GM23338 (cell line): ENCODE measurements around the gene OR2M5. TPM values are rescaled to one million over a fixed set of nuclear protein-coding genes. Genes with fewer than 3 reads are reported as not detected.

Source experiments
- ATAC-seq: fragments of 200-7000 bp; cut with Tn5 transposase; 3 replicates; pipeline ENCODE4 v1.9.1; 2020
- DNase-seq: peaks from one replicate; pipeline ENCODE4 v3.0.0-alpha.2; 2015; ENCODE audit warnings: low spot score
- H2AFZ ChIP-seq: fragments of 200-600 bp; sonication (generic); 2 replicates; pipeline ENCODE4 v1.8.0; 2016; ENCODE audit warnings: antibody characterized with exemption, mild to moderate bottlenecking, moderate library complexity
- H3F3A ChIP-seq: fragments of 200-600 bp; sonication (generic); replicated peaks from 2 replicates; pipeline ENCODE4 v1.8.0; 2017; ENCODE audit warnings: antibody characterized with exemption, mixed run types, low read depth
- H3K27ac ChIP-seq: fragments of 200-600 bp; sonication (generic); 2 replicates; pipeline ENCODE4 v1.6.1; 2016; ENCODE audit warnings: low read depth
- H3K27me3 ChIP-seq: fragments of 200-600 bp; sonication (generic); 2 replicates; pipeline ENCODE4 v1.8.0; 2016; ENCODE audit warnings: mild to moderate bottlenecking, mixed run types, moderate library complexity; ENCODE audit not compliant: insufficient read depth
- H3K36me3 ChIP-seq: fragments of 200-600 bp; sonication (generic); 2 replicates; pipeline ENCODE4 v1.8.0; 2016; ENCODE audit warnings: mild to moderate bottlenecking; ENCODE audit not compliant: insufficient read depth
- H3K4me1 ChIP-seq: fragments of 200-600 bp; sonication (generic); 2 replicates; pipeline ENCODE4 v1.8.0; 2016; ENCODE audit warnings: mild to moderate bottlenecking, moderate library complexity; ENCODE audit not compliant: insufficient read depth
- H3K4me2 ChIP-seq: fragments of 200-600 bp; sonication (generic); 2 replicates; pipeline ENCODE4 v1.7.1; 2017; ENCODE audit warnings: mixed run types
- H3K4me3 ChIP-seq: fragments of 200-600 bp; sonication (generic); 2 replicates; pipeline ENCODE4 v1.6.1; 2016; ENCODE audit warnings: mixed run types
- H3K79me2 ChIP-seq: fragments of 200-600 bp; sonication (generic); replicated peaks from 2 replicates; pipeline ENCODE4 v1.8.0; 2017; ENCODE audit warnings: mild to moderate bottlenecking; ENCODE audit not compliant: insufficient read depth
- H3K9me2 ChIP-seq: fragments of 200-600 bp; sonication (generic); 2 replicates; pipeline ENCODE4 v1.8.0; 2017; ENCODE audit not compliant: insufficient read depth
- H4K20me1 ChIP-seq: fragments of 200-600 bp; sonication (generic); replicated peaks from 2 replicates; pipeline ENCODE4 v1.8.0; 2017; ENCODE audit warnings: mild to moderate bottlenecking; ENCODE audit not compliant: insufficient read depth
- H3K27ac Mint-ChIP-seq: 2 replicates; pipeline ENCODE4 v1.8.0; 2020; ENCODE audit warnings: inconsistent platforms, mild to moderate bottlenecking, moderate library complexity, mixed read lengths
- H3K27me3 Mint-ChIP-seq: 3 replicates; pipeline ENCODE4 v1.8.0; 2022; ENCODE audit warnings: low read depth, mild to moderate bottlenecking, moderate library complexity, mixed read lengths, inconsistent platforms; ENCODE audit not compliant: insufficient read depth, poor library complexity
- H3K36me3 Mint-ChIP-seq: 3 replicates; pipeline ENCODE4 v1.8.0; 2021; ENCODE audit warnings: low read depth, mild to moderate bottlenecking, inconsistent platforms, moderate library complexity, mixed read lengths
- H3K4me1 Mint-ChIP-seq: 3 replicates; pipeline ENCODE4 v1.8.0; 2020; ENCODE audit warnings: mild to moderate bottlenecking, inconsistent platforms, mixed read lengths
- H3K4me3 Mint-ChIP-seq: 3 replicates; pipeline ENCODE4 v1.8.0; 2021; ENCODE audit warnings: moderate library complexity, mild to moderate bottlenecking, inconsistent platforms, mixed read lengths
- H3K9me3 Mint-ChIP-seq: 3 replicates; pipeline ENCODE4 v1.8.0; 2020; ENCODE audit warnings: moderate library complexity, mild to moderate bottlenecking, inconsistent platforms, mixed read lengths
- CREB1 ChIP-seq: fragments of 250-450 bp; sonication (Bioruptor Pico); IDR thresholded peaks from 2 replicates; pipeline ENCODE4 v1.5.0; 2020; ENCODE audit warnings: low read depth, mild to moderate bottlenecking, moderate library complexity
- ETS1 ChIP-seq: IDR thresholded peaks from 2 replicates; pipeline ENCODE4 v1.6.1; 2016; ENCODE audit warnings: antibody characterized with exemption
- EZH2 ChIP-seq: fragments of 200-600 bp; sonication (generic); IDR thresholded peaks from one replicate; pipeline ENCODE4 v1.8.0; 2017; ENCODE audit warnings: antibody characterized with exemption, mild to moderate bottlenecking, low read depth; ENCODE audit not compliant: unreplicated experiment
- EZH2phosphoT487 ChIP-seq: fragments of 200-600 bp; sonication (generic); IDR thresholded peaks from one replicate; pipeline ENCODE4 v1.8.1; 2018; ENCODE audit warnings: antibody characterized with exemption; ENCODE audit not compliant: unreplicated experiment
- JUNB ChIP-seq: IDR thresholded peaks from one replicate; pipeline ENCODE4 v1.6.1; 2016; ENCODE audit warnings: antibody characterized with exemption; ENCODE audit not compliant: unreplicated experiment
- NANOG ChIP-seq: IDR thresholded peaks from 2 replicates; pipeline ENCODE4 v1.6.1; 2016; ENCODE audit warnings: antibody characterized with exemption, borderline replicate concordance
- POLR2AphosphoS5 ChIP-seq: IDR thresholded peaks from 2 replicates; pipeline ENCODE4 v1.6.1; 2016; ENCODE audit warnings: antibody characterized with exemption, low read depth
- REST ChIP-seq: IDR thresholded peaks from one replicate; pipeline ENCODE4 v1.6.1; 2018; ENCODE audit warnings: antibody characterized with exemption; ENCODE audit not compliant: unreplicated experiment
- ZNF114 ChIP-seq: fragments of 250-450 bp; sonication (Bioruptor Pico); IDR thresholded peaks from 2 replicates; pipeline ENCODE4 v1.5.0; 2020; ENCODE audit warnings: mild to moderate bottlenecking, moderate library complexity
- ZNF331 ChIP-seq: fragments of 250-450 bp; sonication (Bioruptor Pico); IDR thresholded peaks from 2 replicates; pipeline ENCODE4 v1.5.0; 2020; ENCODE audit warnings: low read depth, mild to moderate bottlenecking, moderate library complexity
- polyA plus RNA-seq: library from polyadenylated mRNA; unstranded; fragments of >200 nt; fragmentation: Nextera tagmentation; extraction: Ambion mirVana; gene quantifications from 2 replicates; pipeline ENCODE4 v1.2.1, GENCODE V29; 2016
- total RNA-seq: library from RNA; depleted of rRNA; stranded (reverse); fragments of >200 nt; shearing (Covaris generic); gene quantifications from 2 replicates; pipeline ENCODE4 v1.2.3, GENCODE V29; 2014
- TF ChIP-seq, protein P1 (sequence below): fragments of 250-450 bp; sonication (Bioruptor Pico); IDR thresholded peaks from 2 replicates; pipeline ENCODE4 v1.5.0; 2020; ENCODE audit warnings: mild to moderate bottlenecking, moderate library complexity

Gene OR2M5
- total and polyA plus RNA-seq, 2 experiments from 2014 or later: not detected

DNA sequence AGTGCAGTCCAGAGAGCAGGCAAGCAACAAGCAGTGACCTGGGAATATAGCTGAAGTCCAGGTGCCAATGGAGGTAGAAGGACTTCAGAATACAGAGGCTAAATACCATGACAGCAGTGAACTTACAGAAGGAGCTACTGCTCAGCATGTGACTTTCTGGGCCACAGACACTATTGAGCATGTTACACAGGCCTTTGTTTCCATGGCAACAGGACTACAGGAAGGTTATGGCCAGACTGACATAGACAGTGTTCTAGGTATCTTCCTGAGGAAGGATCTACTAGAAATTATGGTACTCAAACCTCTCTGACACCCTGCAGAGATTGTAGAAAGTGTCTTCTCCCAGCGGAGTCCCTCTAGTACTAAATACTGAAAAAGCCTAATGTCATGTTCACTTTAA is 11.0 kb downstream of the OR2M5 start:
- peaks cover 15% of the 10 kb centered on the region; the same call in 1 of the 2 replicates for H3K36me3 ChIP-seq
- H3F3A ChIP-seq: no peaks in the 10 kb centered on the region
- no peak for ATAC-seq
- no peak overlapping the region for H3K27ac Mint-ChIP-seq
- H3K4me2 ChIP-seq: no peak overlapping the region
- no peak overlapping the region for H3K4me3 Mint-ChIP-seq
- DNase-seq: no peak
- no peaks in the 10 kb centered on the region for H3K4me1 ChIP-seq
- H3K9me2 ChIP-seq: no peaks in the 10 kb centered on the region
- no peaks in the 10 kb centered on the region for H4K20me1 ChIP-seq
- no peaks in the 10 kb centered on the region for H3K4me1 Mint-ChIP-seq
- no peaks in the 10 kb centered on the region for H3K79me2 ChIP-seq
- H3K27me3 Mint-ChIP-seq: peaks cover 3% of the 10 kb centered on the region
- no peak overlapping the region for H3K4me3 ChIP-seq
- H2AFZ ChIP-seq: no peak overlapping the region
- no peaks in the 10 kb centered on the region for H3K27me3 ChIP-seq
- peaks cover 15% of the 10 kb centered on the region for H3K36me3 Mint-ChIP-seq
- TF ChIP-seq, protein P1, sequence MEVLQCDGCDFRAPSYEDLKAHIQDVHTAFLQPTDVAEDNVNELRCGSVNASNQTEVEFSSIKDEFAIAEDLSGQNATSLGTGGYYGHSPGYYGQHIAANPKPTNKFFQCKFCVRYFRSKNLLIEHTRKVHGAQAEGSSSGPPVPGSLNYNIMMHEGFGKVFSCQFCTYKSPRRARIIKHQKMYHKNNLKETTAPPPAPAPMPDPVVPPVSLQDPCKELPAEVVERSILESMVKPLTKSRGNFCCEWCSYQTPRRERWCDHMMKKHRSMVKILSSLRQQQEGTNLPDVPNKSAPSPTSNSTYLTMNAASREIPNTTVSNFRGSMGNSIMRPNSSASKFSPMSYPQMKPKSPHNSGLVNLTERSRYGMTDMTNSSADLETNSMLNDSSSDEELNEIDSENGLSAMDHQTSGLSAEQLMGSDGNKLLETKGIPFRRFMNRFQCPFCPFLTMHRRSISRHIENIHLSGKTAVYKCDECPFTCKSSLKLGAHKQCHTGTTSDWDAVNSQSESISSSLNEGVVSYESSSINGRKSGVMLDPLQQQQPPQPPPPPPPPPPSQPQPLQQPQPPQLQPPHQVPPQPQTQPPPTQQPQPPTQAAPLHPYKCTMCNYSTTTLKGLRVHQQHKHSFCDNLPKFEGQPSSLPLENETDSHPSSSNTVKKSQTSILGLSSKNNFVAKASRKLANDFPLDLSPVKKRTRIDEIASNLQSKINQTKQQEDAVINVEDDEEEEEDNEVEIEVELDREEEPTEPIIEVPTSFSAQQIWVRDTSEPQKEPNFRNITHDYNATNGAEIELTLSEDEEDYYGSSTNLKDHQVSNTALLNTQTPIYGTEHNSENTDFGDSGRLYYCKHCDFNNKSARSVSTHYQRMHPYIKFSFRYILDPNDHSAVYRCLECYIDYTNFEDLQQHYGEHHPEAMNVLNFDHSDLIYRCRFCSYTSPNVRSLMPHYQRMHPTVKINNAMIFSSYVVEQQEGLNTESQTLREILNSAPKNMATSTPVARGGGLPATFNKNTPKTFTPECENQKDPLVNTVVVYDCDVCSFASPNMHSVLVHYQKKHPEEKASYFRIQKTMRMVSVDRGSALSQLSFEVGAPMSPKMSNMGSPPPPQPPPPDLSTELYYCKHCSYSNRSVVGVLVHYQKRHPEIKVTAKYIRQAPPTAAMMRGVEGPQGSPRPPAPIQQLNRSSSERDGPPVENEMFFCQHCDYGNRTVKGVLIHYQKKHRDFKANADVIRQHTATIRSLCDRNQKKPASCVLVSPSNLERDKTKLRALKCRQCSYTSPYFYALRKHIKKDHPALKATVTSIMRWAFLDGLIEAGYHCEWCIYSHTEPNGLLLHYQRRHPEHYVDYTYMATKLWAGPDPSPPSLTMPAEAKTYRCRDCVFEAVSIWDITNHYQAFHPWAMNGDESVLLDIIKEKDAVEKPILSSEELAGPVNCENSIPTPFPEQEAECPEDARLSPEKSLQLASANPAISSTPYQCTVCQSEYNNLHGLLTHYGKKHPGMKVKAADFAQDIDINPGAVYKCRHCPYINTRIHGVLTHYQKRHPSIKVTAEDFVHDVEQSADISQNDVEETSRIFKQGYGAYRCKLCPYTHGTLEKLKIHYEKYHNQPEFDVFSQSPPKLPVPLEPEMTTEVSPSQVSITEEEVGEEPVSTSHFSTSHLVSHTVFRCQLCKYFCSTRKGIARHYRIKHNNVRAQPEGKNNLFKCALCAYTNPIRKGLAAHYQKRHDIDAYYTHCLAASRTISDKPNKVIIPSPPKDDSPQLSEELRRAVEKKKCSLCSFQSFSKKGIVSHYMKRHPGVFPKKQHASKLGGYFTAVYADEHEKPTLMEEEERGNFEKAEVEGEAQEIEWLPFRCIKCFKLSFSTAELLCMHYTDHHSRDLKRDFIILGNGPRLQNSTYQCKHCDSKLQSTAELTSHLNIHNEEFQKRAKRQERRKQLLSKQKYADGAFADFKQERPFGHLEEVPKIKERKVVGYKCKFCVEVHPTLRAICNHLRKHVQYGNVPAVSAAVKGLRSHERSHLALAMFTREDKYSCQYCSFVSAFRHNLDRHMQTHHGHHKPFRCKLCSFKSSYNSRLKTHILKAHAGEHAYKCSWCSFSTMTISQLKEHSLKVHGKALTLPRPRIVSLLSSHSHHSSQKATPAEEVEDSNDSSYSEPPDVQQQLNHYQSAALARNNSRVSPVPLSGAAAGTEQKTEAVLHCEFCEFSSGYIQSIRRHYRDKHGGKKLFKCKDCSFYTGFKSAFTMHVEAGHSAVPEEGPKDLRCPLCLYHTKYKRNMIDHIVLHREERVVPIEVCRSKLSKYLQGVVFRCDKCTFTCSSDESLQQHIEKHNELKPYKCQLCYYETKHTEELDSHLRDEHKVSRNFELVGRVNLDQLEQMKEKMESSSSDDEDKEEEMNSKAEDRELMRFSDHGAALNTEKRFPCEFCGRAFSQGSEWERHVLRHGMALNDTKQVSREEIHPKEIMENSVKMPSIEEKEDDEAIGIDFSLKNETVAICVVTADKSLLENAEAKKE (CRISPR knock-in tag): no peak
- TF ChIP-seq CREB1 (CRISPR knock-in tag): no peak
- TF ChIP-seq REST: no peak
- TF ChIP-seq POLR2AphosphoS5: no peak
- no peak for TF ChIP-seq NANOG
- TF ChIP-seq ETS1: no peak
- no peak for TF ChIP-seq JUNB
- no peak for TF ChIP-seq EZH2phosphoT487
- no peak for TF ChIP-seq ZNF331 (CRISPR knock-in tag)
- TF ChIP-seq EZH2: no peak
- TF ChIP-seq ZNF114 (CRISPR knock-in tag): no peak
- no peak overlapping the region for H3K27ac ChIP-seq
- H3K9me3 Mint-ChIP-seq: peaks cover 86% of the 10 kb centered on the region
